Kidney (tissue), 14 donors: ENCODE data around the gene GPBP1L1. TPM values are rescaled to one million over a fixed set of nuclear protein-coding genes. Genes with fewer than 3 reads are reported as not detected.
"Not testable (repeated sequence)": the region's sequence is repeated elsewhere in the genome, so short reads cannot be mapped to it uniquely, and the experiment has no call there.

Source experiments
- DNase-seq, 5 donors: peaks; one replicate each; pipeline ENCODE4 v3.0.0-alpha.2; 2013 to 2020
- FAIRE-seq: peaks from 2 replicates; lab custom pipeline; 2012; peaks lifted over from hg19 to GRCh38; lab: Jason Lieb, UNC
- H3K27ac ChIP-seq, 2 donors: one replicate each; pipeline ENCODE4 v1.7.0; 2013; ENCODE audit warnings: low read depth in 2 of 2, low read length in 2 of 2, inconsistent platforms in 1 of 2
- H3K27me3 ChIP-seq: one replicate; pipeline ENCODE4 v1.7.1; 2013; ENCODE audit warnings: low read length, inconsistent platforms; ENCODE audit not compliant: control insufficient read depth, insufficient read depth
- H3K36me3 ChIP-seq, 3 donors: one replicate each; pipeline versions ENCODE4 v1.7.0 to v1.7.1; 2013; ENCODE audit warnings: low read length in 3 of 3, control low read depth in 1 of 3, inconsistent platforms in 1 of 3; ENCODE audit not compliant: insufficient read depth in 3 of 3, control insufficient read depth in 2 of 3
- H3K4me1 ChIP-seq, 3 donors: one replicate each; pipeline versions ENCODE4 v1.7.0 to v1.7.1; 2013; ENCODE audit warnings: low read length in 3 of 3, inconsistent platforms in 1 of 3, low read depth in 1 of 3; ENCODE audit not compliant: control insufficient read depth in 2 of 3, insufficient read depth in 2 of 3
- H3K4me3 ChIP-seq, 3 donors: one replicate each; pipeline versions ENCODE4 v1.7.0 to v1.8.1; 2013; ENCODE audit warnings: low read length in 3 of 3, control low read depth in 1 of 3, inconsistent platforms in 1 of 3
- H3K9ac ChIP-seq, 3 donors: one replicate each; pipeline versions ENCODE4 v1.7.0 to v1.7.1; 2013; ENCODE audit warnings: low read length in 3 of 3, control low read depth in 1 of 3, inconsistent platforms in 1 of 3
- H3K9me3 ChIP-seq, 3 donors: one replicate each; pipeline versions ENCODE4 v1.7.0 to v1.7.1; 2013; ENCODE audit warnings: low read length in 3 of 3, control low read depth in 1 of 3, inconsistent platforms in 1 of 3; ENCODE audit not compliant: control insufficient read depth in 2 of 3, insufficient read depth in 1 of 3
- intact Hi-C: fragments of 100-400 bp; cut with DNase I; formaldehyde crosslinking; loops from one replicate; pipeline ENCODE4 v1.11.1; 2022
- polyA plus RNA-seq: library from polyadenylated mRNA; stranded (reverse); fragments of 350-450 nt; fragmentation: Illumina TruSeq; extraction: RNeasy Lipid Tissue Mini Kit (QIAGEN cat#74804); gene quantifications from one replicate; pipeline ENCODE4 v1.2.3, GENCODE V29; 2014; ENCODE audit warnings: low read depth, low replicate concordance; ENCODE audit not compliant: insufficient read depth
- total RNA-seq: library from RNA; stranded (reverse); fragmentation: NEBNext Ultra II Directional; extraction: Animal tissue kit (Norgen Biotek cat#: 25700); gene quantifications from one replicate; pipeline ENCODE4 v1.2.1, GENCODE V29; 2021
- TF ChIP-seq, protein P1 (sequence below): IDR thresholded peaks from 3 replicates; pipeline ENCODE4 v1.5.1; 2012; ENCODE audit warnings: mild to moderate bottlenecking, moderate library complexity, borderline replicate concordance; ENCODE audit not compliant: insufficient read depth; ENCODE audit errors: extremely low read depth
- donor health status: control.
- donor health status: control.
- donor health status: control.
- donor health status: control.
- donor health status: control.
- donor health status: DM: yes; HTN: yes; CAD: no.
- donor health status: Normal renal cell carcinoma (clear cell type).

The GPBP1L1 gene
- total and polyA plus RNA-seq, 2 donors from 2014 or later, result 59.1 to 146 TPM

GRCh38 chr1:45679123-45679522, 7.2 kb downstream of the GPBP1L1 start:
- Histone ChIP-seq H3K27ac (no peak overlapping the region), H3K4me3 (peak overlapping the region in 1 of 3 donors; percentile 8), H3K4me1 (peaks cover 0 to 21% (median 12%) of the 10 kb centered on the region in 3 donors), H3K9me3 (no peaks in the 10 kb centered on the region), H3K36me3 (no peaks in the 10 kb centered on the region), H3K27me3 (no peaks in the 10 kb centered on the region), H3K9ac (no peak overlapping the region)
- FAIRE-seq, result no peak
- TF ChIP-seq, protein P1, sequence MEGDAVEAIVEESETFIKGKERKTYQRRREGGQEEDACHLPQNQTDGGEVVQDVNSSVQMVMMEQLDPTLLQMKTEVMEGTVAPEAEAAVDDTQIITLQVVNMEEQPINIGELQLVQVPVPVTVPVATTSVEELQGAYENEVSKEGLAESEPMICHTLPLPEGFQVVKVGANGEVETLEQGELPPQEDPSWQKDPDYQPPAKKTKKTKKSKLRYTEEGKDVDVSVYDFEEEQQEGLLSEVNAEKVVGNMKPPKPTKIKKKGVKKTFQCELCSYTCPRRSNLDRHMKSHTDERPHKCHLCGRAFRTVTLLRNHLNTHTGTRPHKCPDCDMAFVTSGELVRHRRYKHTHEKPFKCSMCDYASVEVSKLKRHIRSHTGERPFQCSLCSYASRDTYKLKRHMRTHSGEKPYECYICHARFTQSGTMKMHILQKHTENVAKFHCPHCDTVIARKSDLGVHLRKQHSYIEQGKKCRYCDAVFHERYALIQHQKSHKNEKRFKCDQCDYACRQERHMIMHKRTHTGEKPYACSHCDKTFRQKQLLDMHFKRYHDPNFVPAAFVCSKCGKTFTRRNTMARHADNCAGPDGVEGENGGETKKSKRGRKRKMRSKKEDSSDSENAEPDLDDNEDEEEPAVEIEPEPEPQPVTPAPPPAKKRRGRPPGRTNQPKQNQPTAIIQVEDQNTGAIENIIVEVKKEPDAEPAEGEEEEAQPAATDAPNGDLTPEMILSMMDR, result no peak
- DNase-seq, result no peak
- intact Hi-C loops, result no loop called here

- TF ChIP-seq, protein P1, result no peak
- Histone ChIP-seq H3K4me3 (no peak overlapping the region), H3K4me1 (peaks cover 0 to 21% (median 12%) of the 10 kb centered on the region in 3 donors), H3K27me3 (no peaks in the 10 kb centered on the region), H3K27ac (no peak overlapping the region), H3K9ac (no peak overlapping the region), H3K9me3 (no peaks in the 10 kb centered on the region), H3K36me3 (no peaks in the 10 kb centered on the region)
- DNase-seq, result no peak
- intact Hi-C loops, result no loop called here
- FAIRE-seq, result no peak
These were observed 7.8 kb downstream of the GPBP1L1 start for GRCh38 chr1:45678489-45678888.

DNA sequence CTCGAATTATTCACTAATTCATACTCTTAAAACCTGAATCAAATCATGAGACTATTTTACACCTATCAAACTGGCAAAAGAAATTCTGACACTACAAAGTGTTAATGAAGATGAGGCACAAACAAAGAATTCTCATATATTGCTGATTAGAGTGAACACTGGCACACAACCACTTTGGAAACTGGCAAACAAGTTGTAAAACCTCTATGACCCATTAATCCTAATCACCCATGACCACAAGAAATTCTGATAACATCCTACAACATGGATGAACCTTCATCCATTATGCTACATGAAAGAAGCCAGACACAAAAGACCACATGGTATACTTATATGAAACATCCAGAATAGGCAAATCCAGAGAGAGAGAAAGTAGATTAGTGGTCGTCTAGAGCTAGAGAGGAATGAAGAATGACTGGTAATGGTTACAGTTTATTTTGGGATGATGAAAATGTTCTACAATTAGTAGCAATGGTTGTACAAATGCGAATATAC, 8.5 kb downstream of the GPBP1L1 start:
- peaks cover 0 to 21% (median 12%) of the 10 kb centered on the region in 3 donors for H3K4me1 ChIP-seq
- no peak overlapping the region for H3K9ac ChIP-seq
- no peak overlapping the region for H3K27ac ChIP-seq

GRCh38 chr1:45676553-45676952, 9.8 kb downstream of the GPBP1L1 start:
- FAIRE-seq, result not testable (repeated sequence)

More for the DNA sequence above, 8.5 kb downstream of the GPBP1L1 start:
- no peak overlapping the region for H3K4me3 ChIP-seq
- H3K27me3 ChIP-seq, result no peaks in the 10 kb centered on the region
- FAIRE-seq, result no peak
- no peak for DNase-seq
- intact Hi-C loops, result no loop called here
- H3K36me3 ChIP-seq, result no peaks in the 10 kb centered on the region
- TF ChIP-seq, protein P1, result no peak
- no peaks in the 10 kb centered on the region for H3K9me3 ChIP-seq

More at GRCh38 chr1:45676553-45676952, 9.8 kb downstream of the GPBP1L1 start:
- H3K27ac ChIP-seq, H3K36me3 ChIP-seq, H3K27me3 ChIP-seq, H3K9ac ChIP-seq, H3K9me3 ChIP-seq, H3K4me3 ChIP-seq, intact Hi-C loops, DNase-seq: not testable (repeated sequence)
- peaks cover 0 to 21% (median 10%) of the 10 kb centered on the region in 3 donors for H3K4me1 ChIP-seq
